ENCODE measurements around the gene SEMA4B.

The SEMA4B gene

GRCh38 chr15:90223441-90224165, 22.5 kb downstream of the SEMA4B start:
- in situ Hi-C loops (cut with MboI; ENCODE audit: low sequenced_read_pairs), result loop anchor here (10.0 kb wide), 1 partner anchor 59 kb away; no protein-coding TSS in a partner anchor

DNA sequence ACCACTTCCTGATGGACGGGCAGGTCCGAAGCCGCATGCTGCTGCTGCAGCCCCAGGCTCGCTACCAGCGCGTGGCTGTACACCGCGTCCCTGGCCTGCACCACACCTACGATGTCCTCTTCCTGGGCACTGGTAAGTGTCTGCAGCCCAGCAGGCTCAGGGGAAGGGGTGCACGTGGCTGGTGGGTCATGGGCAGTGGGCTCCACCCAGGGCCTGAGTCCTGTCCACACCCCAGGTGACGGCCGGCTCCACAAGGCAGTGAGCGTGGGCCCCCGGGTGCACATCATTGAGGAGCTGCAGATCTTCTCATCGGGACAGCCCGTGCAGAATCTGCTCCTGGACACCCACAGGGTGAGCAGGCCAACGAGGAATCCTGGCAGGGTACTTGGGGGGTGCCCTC, 23.9 kb downstream of the SEMA4B start:
- in situ Hi-C loops (cut with MboI; ENCODE audit: low sequenced_read_pairs), result loop anchor here (10.0 kb wide), 1 partner anchor 60 kb away; no protein-coding TSS in a partner anchor

DNA sequence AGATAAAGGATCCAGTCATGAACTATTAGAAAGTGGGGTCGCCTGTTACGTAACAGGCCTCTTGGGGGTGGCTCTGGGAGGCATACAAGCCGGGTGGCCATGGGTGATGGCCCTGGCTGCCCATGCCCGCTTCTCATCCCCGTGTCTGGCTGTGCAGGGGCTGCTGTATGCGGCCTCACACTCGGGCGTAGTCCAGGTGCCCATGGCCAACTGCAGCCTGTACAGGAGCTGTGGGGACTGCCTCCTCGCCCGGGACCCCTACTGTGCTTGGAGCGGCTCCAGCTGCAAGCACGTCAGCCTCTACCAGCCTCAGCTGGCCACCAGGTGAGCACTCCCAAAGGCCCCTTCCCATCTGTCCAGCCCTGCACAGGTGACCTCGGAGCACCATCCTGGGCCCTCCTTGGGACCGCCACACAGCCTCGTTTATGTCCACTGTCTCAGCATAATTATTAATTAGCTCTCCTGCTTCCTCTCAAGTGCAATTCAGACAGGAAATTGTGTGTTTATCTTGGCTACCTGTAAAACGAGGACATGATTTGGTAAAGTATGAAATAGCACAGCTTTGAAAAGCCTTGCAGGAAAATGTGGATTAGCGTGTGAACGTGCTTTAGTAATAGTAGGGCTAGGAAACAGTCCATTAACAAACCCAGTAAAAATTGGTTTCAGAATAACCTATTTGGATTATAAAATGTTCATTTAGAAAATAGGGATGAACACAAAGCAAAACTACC, 24.5 kb downstream of the SEMA4B start:
- in situ Hi-C loops (cut with MboI; ENCODE audit: low sequenced_read_pairs), result loop anchor here (10.0 kb wide), 1 partner anchor 61 kb away; no protein-coding TSS in a partner anchor

- in situ Hi-C loops (cut with MboI; ENCODE audit: low sequenced_read_pairs), result loop anchor here (10.0 kb wide), 1 partner anchor 63 kb away; no protein-coding TSS in a partner anchor
Observed at GRCh38 chr15:90227336-90227735, 26.2 kb downstream of the SEMA4B start.

- in situ Hi-C loops (cut with MboI; ENCODE audit: low sequenced_read_pairs), result loop anchor here (10.0 kb wide), 1 partner anchor 63 kb away; no protein-coding TSS in a partner anchor
Observed at GRCh38 chr15:90227816-90228772, 27.0 kb downstream of the SEMA4B start.

DNA sequence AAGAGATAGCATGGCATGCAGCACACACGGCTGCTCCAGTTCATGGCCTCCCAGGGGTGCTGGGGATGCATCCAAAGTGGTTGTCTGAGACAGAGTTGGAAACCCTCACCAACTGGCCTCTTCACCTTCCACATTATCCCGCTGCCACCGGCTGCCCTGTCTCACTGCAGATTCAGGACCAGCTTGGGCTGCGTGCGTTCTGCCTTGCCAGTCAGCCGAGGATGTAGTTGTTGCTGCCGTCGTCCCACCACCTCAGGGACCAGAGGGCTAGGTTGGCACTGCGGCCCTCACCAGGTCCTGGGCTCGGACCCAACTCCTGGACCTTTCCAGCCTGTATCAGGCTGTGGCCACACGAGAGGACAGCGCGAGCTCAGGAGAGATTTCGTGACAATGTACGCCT, 27.8 kb downstream of the SEMA4B start:
- in situ Hi-C loops (cut with MboI; ENCODE audit: low sequenced_read_pairs), result loop anchor here (10.0 kb wide), 1 partner anchor 64 kb away; no protein-coding TSS in a partner anchor

DNA sequence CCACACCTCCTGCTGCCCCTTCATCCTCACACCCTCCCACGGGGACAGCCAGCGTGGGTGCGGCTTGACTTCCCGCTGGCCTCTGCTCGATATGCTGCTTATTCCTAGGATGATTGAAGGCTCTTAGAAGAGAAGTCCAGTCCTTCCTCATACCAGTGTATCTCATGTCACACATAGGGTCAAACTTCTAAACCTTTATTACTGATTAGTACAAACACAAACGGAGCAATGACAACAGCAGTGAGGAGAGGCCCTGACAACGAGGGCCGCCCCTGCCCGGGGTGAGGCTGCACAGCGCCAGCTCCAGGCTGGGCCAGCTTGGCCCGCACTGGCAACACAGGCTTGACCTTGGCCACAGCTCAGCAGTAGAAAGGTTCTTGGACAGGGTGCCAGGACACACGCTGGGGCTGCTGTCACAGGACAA, 29.0 kb downstream of the SEMA4B start:
- in situ Hi-C loops (cut with MboI; ENCODE audit: low sequenced_read_pairs), result no loop called here

- in situ Hi-C loops (cut with MboI; ENCODE audit: low sequenced_read_pairs), result no loop called here
Observed at GRCh38 chr15:90230610-90231009, 29.5 kb downstream of the SEMA4B start.

- in situ Hi-C loops (cut with MboI; ENCODE audit: low sequenced_read_pairs), result no loop called here
Observed at GRCh38 chr15:90231028-90232017, 30.2 kb downstream of the SEMA4B start.

- in situ Hi-C loops (cut with MboI; ENCODE audit: low sequenced_read_pairs), result no loop called here
Observed at GRCh38 chr15:90232196-90232595, 31.1 kb downstream of the SEMA4B start.

DNA sequence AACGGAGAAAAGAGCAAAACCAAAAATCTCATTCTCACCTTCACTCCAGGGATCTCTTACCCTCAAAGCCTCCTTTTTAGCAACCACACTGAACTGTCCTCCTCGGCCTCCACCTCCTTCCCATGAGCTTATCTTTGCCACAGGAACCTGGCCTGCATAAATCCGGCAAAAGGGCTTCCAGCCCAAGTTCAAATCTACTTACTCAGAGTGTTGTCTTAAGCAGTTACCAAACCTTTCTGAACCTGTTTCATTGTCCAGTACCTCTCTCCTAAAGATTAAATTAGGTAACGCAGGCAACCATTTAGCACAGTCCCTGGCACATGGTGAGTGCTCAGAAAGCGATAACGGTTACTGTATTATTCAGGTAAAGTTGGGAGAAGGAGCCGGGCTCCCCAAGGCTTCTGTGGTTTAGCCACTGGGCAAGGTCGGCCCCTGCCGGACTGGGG, 31.8 kb downstream of the SEMA4B start:
- in situ Hi-C loops (cut with MboI; ENCODE audit: low sequenced_read_pairs), result no loop called here

DNA sequence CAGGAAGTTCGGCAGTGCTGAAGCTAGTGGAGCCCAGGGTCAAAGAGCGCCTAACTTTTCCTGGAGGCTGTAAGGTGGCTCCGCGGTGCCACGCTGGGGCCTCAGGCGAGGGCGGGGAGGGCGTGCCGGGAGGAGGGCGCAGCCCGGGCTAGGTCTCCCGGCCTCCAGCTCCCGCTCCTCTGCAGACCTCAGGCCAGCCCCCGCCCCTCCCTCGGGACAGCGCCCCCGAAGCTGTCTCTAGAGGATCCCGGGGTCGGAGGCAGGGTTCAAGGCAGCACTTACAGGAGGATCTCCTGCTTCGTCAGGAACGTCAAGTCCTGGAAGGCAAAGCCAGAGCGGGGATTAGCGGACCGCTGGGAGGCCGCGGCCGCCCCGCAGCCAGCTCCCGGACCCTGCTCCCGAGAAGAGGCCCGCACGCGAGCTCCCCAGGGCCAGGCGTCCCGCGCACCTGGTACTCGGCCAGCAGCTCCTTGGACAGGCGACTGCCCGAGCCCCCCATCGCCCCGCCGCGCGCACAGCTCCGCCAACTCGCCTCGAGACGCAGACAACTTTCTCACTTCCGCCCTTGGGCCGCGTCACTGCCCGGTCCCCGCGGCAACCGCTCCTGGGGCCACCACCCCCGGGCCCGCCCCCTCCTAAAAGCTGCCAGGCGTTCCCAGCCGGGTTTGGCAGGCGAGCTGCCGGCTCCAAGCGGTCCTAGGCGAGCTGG, 32.4 kb downstream of the SEMA4B start, which contains the start of gene CIB1:
TSS of gene CIB1 (minus strand) at position 555 of the 709 bp plus-strand sequence. CDS start at position 499, 56 bp downstream.
- in situ Hi-C loops (cut with MboI; ENCODE audit: low sequenced_read_pairs), result no loop called here

GRCh38 chr15:90234096-90234988, 33.2 kb downstream of the SEMA4B start, which contains the start of gene GDPGP1:
GDPGP1 (plus strand) TSS chr15:90234209; CDS start chr15:90240909, 6,700 bp downstream.
- in situ Hi-C loops (cut with MboI; ENCODE audit: low sequenced_read_pairs), result no loop called here

- in situ Hi-C loops (cut with MboI; ENCODE audit: low sequenced_read_pairs), result no loop called here
Observed at GRCh38 chr15:90239371-90239770, 38.2 kb downstream of the SEMA4B start.

- in situ Hi-C loops (cut with MboI; ENCODE audit: low sequenced_read_pairs), result no loop called here
Observed at GRCh38 chr15:90240856-90241255, 39.7 kb downstream of the SEMA4B start.

GRCh38 chr15:90241343-90242192, 40.4 kb downstream of the SEMA4B start:
- in situ Hi-C loops (cut with MboI; ENCODE audit: low sequenced_read_pairs), result no loop called here

All from HL-60/S4 treated with phorbol 12-myristate 13-acetate at 8.2 ng/mL for 4 days and 3 days (cell line).